Endothelial cell of umbilical vein (primary cell): ENCODE results near the gene TLCD2. TPM values are rescaled to one million over a fixed set of nuclear protein-coding genes. Genes with fewer than 3 reads are reported as not detected.

ENCODE experiments used
- BruUV-seq: library from RNA; stranded (reverse); fragments of 400-500 nt; replicated peaks from 2 replicates; lab custom pipeline; 2021; lab: Mats Ljungman, UMichigan
- CTCF ChIA-PET: fragments of 300-600, 350-600 bp; sonication (Branson Sonifier 250); formaldehyde crosslinking; loops from one replicate; lab custom pipeline; 2021; ENCODE audit warnings: antibody characterized with exemption, inconsistent platforms; lab: Charles Lee
- POLR2A ChIA-PET: fragments of 300-600, 350-600 bp; sonication (Branson Sonifier 250); formaldehyde crosslinking; loops from one replicate; lab custom pipeline; 2021; ENCODE audit warnings: antibody characterized with exemption, inconsistent platforms; lab: Charles Lee
- DNase-seq: peaks from one replicate; pipeline ENCODE4 v3.0.0-alpha.2; 2011; ENCODE audit warnings: low read depth, low spot score
- FAIRE-seq: peaks from 2 replicates; lab custom pipeline; 2011; peaks lifted over from hg19 to GRCh38; lab: Jason Lieb, UNC
- H2AFZ ChIP-seq: 2 replicates; pipeline ENCODE4 v1.6.0; 2012; ENCODE audit warnings: low read depth, low read length, control low read depth, inconsistent platforms
- H3K27ac ChIP-seq: 2 replicates; pipeline ENCODE4 v1.5.1; 2011; ENCODE audit warnings: low read depth, mild to moderate bottlenecking, control low read depth, low read length, moderate library complexity; ENCODE audit not compliant: insufficient read depth
- H3K27me3 ChIP-seq, 2 experiments: 2 replicates each; pipeline versions ENCODE4 v1.6.0 to v1.6.1; 2011; ENCODE audit warnings: low read length in 2 of 2, mixed read lengths in 1 of 2; ENCODE audit not compliant: control insufficient read depth in 2 of 2, insufficient read depth in 2 of 2
- H3K36me3 ChIP-seq, 2 experiments: 2 replicates in 1 of 2; 3 replicates in 1 of 2; pipeline ENCODE4 v1.5.1; 2011; ENCODE audit warnings: low read length in 2 of 2, mild to moderate bottlenecking in 1 of 2, moderate library complexity in 1 of 2; ENCODE audit not compliant: control insufficient read depth in 2 of 2, insufficient read depth in 2 of 2; ENCODE audit errors: extremely low read depth in 1 of 2
- H3K4me1 ChIP-seq: 3 replicates; pipeline ENCODE4 v1.5.1; 2011; ENCODE audit warnings: mild to moderate bottlenecking, low read length; ENCODE audit not compliant: control insufficient read depth, insufficient read depth; ENCODE audit errors: extremely low read depth
- H3K4me2 ChIP-seq: 2 replicates; pipeline ENCODE4 v1.6.1; 2011; ENCODE audit warnings: low read length, control low read depth, mixed read lengths; ENCODE audit not compliant: insufficient read depth
- H3K4me3 ChIP-seq, 3 experiments: fragments of 200-600 bp in 1 of 3; sonication (generic), shearing (Covaris generic) in 1 of 3; replicated peaks in 1 of 3; 2 replicates each; pipeline ENCODE4 v1.5.1; 2011 to 2016; ENCODE audit warnings: control low read depth in 3 of 3, low read length in 3 of 3, mild to moderate bottlenecking in 2 of 3, inconsistent platforms in 1 of 3, low read depth in 1 of 3, moderate library complexity in 1 of 3; ENCODE audit not compliant: insufficient read depth in 1 of 3
- H3K79me2 ChIP-seq: 2 replicates; pipeline ENCODE4 v1.6.0; 2012; ENCODE audit warnings: low read length, inconsistent platforms; ENCODE audit not compliant: control insufficient read depth, insufficient read depth
- H3K9ac ChIP-seq: replicated peaks from 2 replicates; pipeline ENCODE3; 2011; ENCODE audit warnings: low read length, control low read depth; ENCODE audit not compliant: insufficient read depth; ENCODE audit errors: extremely low read depth
- H3K9me1 ChIP-seq: replicated peaks from 3 replicates; pipeline ENCODE4 v1.6.0; 2011; ENCODE audit warnings: mild to moderate bottlenecking, low read length; ENCODE audit not compliant: control insufficient read depth, insufficient read depth; ENCODE audit errors: extremely low read depth
- H3K9me3 ChIP-seq: replicated peaks from 2 replicates; pipeline ENCODE4 v1.5.1; 2012; ENCODE audit warnings: low read length, inconsistent platforms; ENCODE audit not compliant: control insufficient read depth, insufficient read depth
- H4K20me1 ChIP-seq: replicated peaks from 2 replicates; pipeline ENCODE3; 2011; ENCODE audit warnings: mild to moderate bottlenecking, low read length; ENCODE audit not compliant: control insufficient read depth, insufficient read depth; ENCODE audit errors: extremely low read depth
- CTCF ChIP-seq, 2 donors: IDR thresholded peaks; 1 replicate in 1 of 2; 2 replicates in 1 of 2; pipeline ENCODE4 v1.5.1; 2011; ENCODE audit warnings: low read length in 2 of 2, mild to moderate bottlenecking in 2 of 2, moderate library complexity in 2 of 2, control low read depth in 1 of 2, inconsistent platforms in 1 of 2, low read depth in 1 of 2; ENCODE audit not compliant: insufficient read depth in 1 of 2; ENCODE audit errors: extremely low read depth in 1 of 2
- EZH2 ChIP-seq: IDR thresholded peaks from 2 replicates; pipeline ENCODE4 v1.6.1; 2012; ENCODE audit warnings: borderline replicate concordance, low read depth, mild to moderate bottlenecking, moderate library complexity, low read length, inconsistent platforms; ENCODE audit not compliant: severe bottlenecking
- FOS ChIP-seq: IDR thresholded peaks from 2 replicates; pipeline ENCODE4 v1.6.1; 2011; ENCODE audit warnings: mild to moderate bottlenecking, low read length, moderate library complexity, borderline replicate concordance; ENCODE audit not compliant: insufficient read depth
- GATA2 ChIP-seq: IDR thresholded peaks from 2 replicates; pipeline ENCODE4 v1.7.0; 2011; ENCODE audit warnings: low read depth, mild to moderate bottlenecking, moderate library complexity, mixed read lengths, low read length; ENCODE audit not compliant: insufficient read length, insufficient read depth
- POLR2AphosphoS5 ChIP-seq: IDR thresholded peaks from 2 replicates; pipeline ENCODE4 v1.6.1; 2012; ENCODE audit warnings: low read depth, mild to moderate bottlenecking, control low read depth, low read length, moderate library complexity; ENCODE audit not compliant: insufficient read depth
- dilution Hi-C: fragments of 300-500 bp; cut with MboI; formaldehyde crosslinking; loops from one replicate; pipeline ENCODE4 v1.15.0; 2019; ENCODE audit warnings: low sequenced_read_pairs; ENCODE audit not compliant: extremely low pct_ligation_motif_present
- intact Hi-C: fragments of 100-400 bp; cut with micrococcal nuclease; formaldehyde crosslinking; loops from one replicate; pipeline ENCODE4 v1.10.0; 2022
- polyA plus RNA-seq, 4 experiments: library from polyadenylated mRNA; depleted of rRNA in 3 of 4; stranded (reverse) in 3 of 4; unstranded in 1 of 4; fragments of >200 nt; gene quantifications; 2 replicates each; pipeline versions ENCODE4 v1.2.1 to v1.2.3, GENCODE V29; 2011 to 2012; ENCODE audit warnings: missing spikeins in 1 of 4
- total RNA-seq: library from RNA; stranded (reverse); gene quantifications from 2 replicates; pipeline ENCODE4 v1.2.3, GENCODE V29; 2021

Gene TLCD2
- total and polyA plus RNA-seq, 2 donors (not counting 3 experiments of a cell fraction or from before 2014, with no cell fraction given): 0.72 to 2.1 TPM

DNA sequence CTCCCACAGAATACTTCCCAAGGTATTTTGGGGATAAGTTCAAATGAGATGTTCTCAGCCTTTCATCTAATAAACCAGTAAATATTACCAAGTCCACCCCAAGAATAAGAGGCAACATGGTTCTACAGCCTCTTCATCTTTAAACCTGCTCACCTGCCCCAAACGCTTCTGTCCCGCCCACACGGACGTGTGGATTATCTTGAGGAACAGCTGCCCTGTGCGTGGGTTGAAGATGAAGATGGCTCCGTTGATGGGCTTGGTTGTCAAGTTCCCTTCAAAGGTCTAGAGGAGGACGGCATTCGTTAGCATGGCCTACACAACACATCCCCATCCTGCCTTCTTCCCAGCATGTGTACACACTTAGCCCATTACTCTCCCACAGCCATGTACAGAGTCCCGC, 52.1 kb downstream of the TLCD2 start:
- peaks cover 55 to 67% of the 10 kb centered on the region in 2 experiments for H3K36me3 ChIP-seq
- POLR2A ChIA-PET: no interaction called here
- H3K4me1 ChIP-seq: no peaks in the 10 kb centered on the region
- DNase-seq: no peak
- no peak overlapping the region for H3K9ac ChIP-seq
- no peaks in the 10 kb centered on the region for H4K20me1 ChIP-seq
- intact Hi-C loops: no loop called here
- H2AFZ ChIP-seq: no peak overlapping the region
- CTCF ChIA-PET: interaction anchor here (1.2 to 3.9 kb wide), 2 partner anchors 11 to 15 kb away, joined by 4 to 23 read pairs; no protein-coding TSS in a partner anchor
- no peaks in the 10 kb centered on the region for H3K27me3 ChIP-seq
- no peaks in the 10 kb centered on the region for H3K9me3 ChIP-seq
- H3K4me3 ChIP-seq: no peak overlapping the region
- no TSS peak for BruUV-seq
- H3K9me1 ChIP-seq: no peaks in the 10 kb centered on the region
- no peak overlapping the region for H3K27ac ChIP-seq
- no peak for FAIRE-seq
- dilution Hi-C loops: no loop called here
- no peaks in the 10 kb centered on the region for H3K79me2 ChIP-seq
- no peak overlapping the region for H3K4me2 ChIP-seq
- TF ChIP-seq GATA2 (no peak), CTCF (IDR thresholded peaks at IDR 0.05; ENCODE audit: extremely low read depth in 1 of 2, insufficient read depth in 1 of 2, low read depth in 1 of 2, low read length in 2 of 2) (no peak), POLR2AphosphoS5 (no peak), EZH2 (no peak), FOS (no peak)
